Measurements from ENCODE around the gene ATP11B. TPM values are rescaled to one million over a fixed set of nuclear protein-coding genes. Genes with fewer than 3 reads are reported as not detected.

The ATP11B gene
- total and polyA plus RNA-seq, 2 of the 8 experiments (the other 6 are each of a cell fraction or from before 2014, with no cell fraction given): 5.1 to 26.5 TPM

- no peak overlapping the region for H3K9ac ChIP-seq (replicated peaks in 1 of 4; ENCODE audit: extremely low read depth in 1 of 4, low read depth in 3 of 4, low read length in 3 of 4)
- H3K4me2 ChIP-seq (ENCODE audit: insufficient read depth in 1 of 2, low read depth in 2 of 2, low read length in 2 of 2): no peak overlapping the region
- H3K79me1 ChIP-seq (ENCODE audit: low read depth, low read length): no peaks in the 10 kb centered on the region
- no peak overlapping the region for H4K91ac ChIP-seq (replicated peaks; ENCODE audit: insufficient read length, low read length)
- no peaks in the 10 kb centered on the region for H3K79me2 ChIP-seq (ENCODE audit: control insufficient read depth in 1 of 2, insufficient read depth in 2 of 2, low read length in 2 of 2)
- no peak for FAIRE-seq
- no peak overlapping the region for H3K56ac ChIP-seq (replicated peaks; ENCODE audit: insufficient read length, low read depth, low read length)
- H2BK5ac ChIP-seq (ENCODE audit: low read depth, low read length): no peak overlapping the region
- no peak overlapping the region for H3K27ac ChIP-seq (ENCODE audit: low read depth, low read length)
- 88% methylated on average over 1 of the region's 1 CpG; no CpG with 5 or more reads in 1 of the 2 experiments for WGBS, 2 experiments (ENCODE audit: extremely low coverage in 1 of 2, insufficient coverage in 1 of 2, insufficient read length in 1 of 2, insufficient replicate concordance in 2 of 2, low coverage in 1 of 2, low lambda C conversion rate in 2 of 2, missing lambda C conversion rate in 1 of 2)
- no peak overlapping the region for H2BK120ac ChIP-seq (replicated peaks; ENCODE audit: low read depth, low read length)
- no peak overlapping the region for H3K14ac ChIP-seq (ENCODE audit: insufficient read length)
- H2AFZ ChIP-seq (ENCODE audit: low read length): no peak overlapping the region
- CTCF ChIA-PET (ENCODE audit: partially characterized antibody): no interaction called here
- H3K4ac ChIP-seq (replicated peaks; ENCODE audit: insufficient read length, low read depth, low read length): no peak overlapping the region
- DNase-seq (ENCODE audit: low read depth in 1 of 2, low spot score in 2 of 2): no peak
- no peaks in the 10 kb centered on the region for H3K27me3 ChIP-seq (replicated peaks in 1 of 4; ENCODE audit: control insufficient read depth in 3 of 4, extremely low read depth in 1 of 4, insufficient read depth in 3 of 4, low read length in 3 of 4)
- no peak overlapping the region for H4K5ac ChIP-seq (ENCODE audit: insufficient read length, low read depth, low read length)
- no peaks in the 10 kb centered on the region for H3K23me2 ChIP-seq (ENCODE audit: low read depth, low read length)
- H3K4me3 ChIP-seq (ENCODE audit: extremely low read depth in 1 of 4, insufficient read depth in 2 of 4, low read depth in 3 of 4, low read length in 4 of 4): no peak overlapping the region
- H4K8ac ChIP-seq (ENCODE audit: extremely low read depth, insufficient read depth, low read length): no peak overlapping the region
- no peaks in the 10 kb centered on the region for H3K9me3 ChIP-seq (ENCODE audit: insufficient read depth in 2 of 2, low read depth in 1 of 2, low read length in 1 of 2)
- POLR2A ChIA-PET (ENCODE audit: partially characterized antibody): no interaction called here
- no peaks in the 10 kb centered on the region for H4K20me1 ChIP-seq (replicated peaks in 1 of 2; ENCODE audit: control insufficient read depth in 1 of 2, insufficient read depth in 2 of 2, low read length in 2 of 2)
- H3K4me1 ChIP-seq (replicated peaks in 1 of 4; ENCODE audit: control insufficient read depth in 3 of 4, insufficient read depth in 4 of 4, low read length in 3 of 4): no peaks in the 10 kb centered on the region
- peaks cover 0 to 6% (median under 1%) of the 10 kb centered on the region in 4 experiments; a peak in 2 of 8 replicates for H3K36me3 ChIP-seq (ENCODE audit: control insufficient read depth in 2 of 4, insufficient read depth in 4 of 4, low read length in 3 of 4)
- H2BK20ac ChIP-seq (ENCODE audit: low read length): no peak overlapping the region
- no peak overlapping the region for H2BK15ac ChIP-seq (ENCODE audit: low read length)
- H2BK12ac ChIP-seq (ENCODE audit: low read depth, low read length): no peak overlapping the region
- H3K18ac ChIP-seq (ENCODE audit: extremely low read depth, low read length): no peak overlapping the region
- H3K23ac ChIP-seq (ENCODE audit: insufficient read length): no peak overlapping the region
- H2AK5ac ChIP-seq (ENCODE audit: low read depth, low read length): no peak overlapping the region
- TF ChIP-seq E2F6 (IDR thresholded peaks at IDR 0.05) (no peak), CREB1 (IDR thresholded peaks at IDR 0.05) (no peak), KDM4A (IDR thresholded peaks at IDR 0.05; ENCODE audit: low read depth, low read length, severe bottlenecking) (no peak), MAFK (IDR thresholded peaks at IDR 0.05; ENCODE audit: low read depth, low read length) (no peak), BRCA1 (IDR thresholded peaks at IDR 0.05; ENCODE audit: low read depth, low read length) (no peak), KDM5A (IDR thresholded peaks at IDR 0.05; ENCODE audit: low read length) (no peak), RNF2 (IDR thresholded peaks at IDR 0.05; ENCODE audit: borderline replicate concordance, low read depth, low read length, missing control alignments, poor library complexity, severe bottlenecking) (no peak), ASH2L (IDR thresholded peaks at IDR 0.05; ENCODE audit: low read length) (no peak), NRF1 (IDR thresholded peaks at IDR 0.05; ENCODE audit: low read depth, low read length) (no peak), SIX5 (IDR thresholded peaks at IDR 0.05; ENCODE audit: low read depth, low read length) (no peak), POLR2A (IDR thresholded peaks at IDR 0.05; ENCODE audit: control extremely low read depth in 1 of 2, low read depth in 2 of 2, low read length in 2 of 2) (no peak), ATF3 (IDR thresholded peaks at IDR 0.05; ENCODE audit: insufficient read depth, low read depth, low read length) (no peak), JUN (IDR thresholded peaks at IDR 0.05; ENCODE audit: low read depth, low read length) (no peak), SRF (IDR thresholded peaks at IDR 0.05; ENCODE audit: low read depth, low read length) (no peak)
Observed at GRCh38 chr3:182879031-182879611, 85.8 kb downstream of the ATP11B start.

Data from H1 (cell line).